Neural cell (in vitro differentiated cells): Measurements from ENCODE around the gene SUFU. TPM values are rescaled to one million over a fixed set of nuclear protein-coding genes. Genes with fewer than 3 reads are reported as not detected.

Source experiments
- H2AFZ ChIP-seq: fragments of 200-600, 300-800 bp; sonication (generic), shearing (Covaris generic); 2 replicates; pipeline ENCODE4 v1.6.0; 2014; ENCODE audit warnings: low read depth, mild to moderate bottlenecking, antibody characterized with exemption, low read length, moderate library complexity
- H3F3A ChIP-seq: fragments of 200-600 bp; shearing (Covaris generic); 2 replicates; pipeline ENCODE4 v1.6.1; 2016; ENCODE audit warnings: mild to moderate bottlenecking, moderate library complexity, mixed read lengths, antibody characterized with exemption, low read length; ENCODE audit not compliant: insufficient read depth, poor library complexity, severe bottlenecking
- H3K27ac ChIP-seq: fragments of 200-600, 300-800 bp; sonication (generic), shearing (Covaris generic); 2 replicates; pipeline ENCODE4 v1.5.1; 2014; ENCODE audit warnings: mild to moderate bottlenecking, low read length, moderate library complexity
- H3K27me3 ChIP-seq: fragments of 300-800, 200-600 bp; sonication (generic), shearing (Covaris generic); 2 replicates; pipeline ENCODE4 v1.6.0; 2014; ENCODE audit warnings: mild to moderate bottlenecking, low read depth, low read length, moderate library complexity; ENCODE audit not compliant: insufficient read depth
- H3K36me3 ChIP-seq: fragments of 300-800, 200-600 bp; sonication (generic), shearing (Covaris generic); 2 replicates; pipeline ENCODE4 v1.5.1; 2014; ENCODE audit warnings: mild to moderate bottlenecking, antibody characterized with exemption, low read length, moderate library complexity; ENCODE audit not compliant: insufficient read depth
- H3K4me2 ChIP-seq: fragments of 300-800, 200-600 bp; sonication (generic), shearing (Covaris generic); 2 replicates; pipeline ENCODE4 v1.6.0; 2014; ENCODE audit warnings: mild to moderate bottlenecking, low read length
- H3K4me3 ChIP-seq: fragments of 300-800, 200-600 bp; sonication (generic), shearing (Covaris generic); 2 replicates; pipeline ENCODE4 v1.5.1; 2014; ENCODE audit warnings: mild to moderate bottlenecking, low read length, moderate library complexity
- H3K79me2 ChIP-seq: fragments of 200-600 bp; shearing (Covaris generic); replicated peaks from 2 replicates; pipeline ENCODE4 v1.6.0; 2014; ENCODE audit warnings: mild to moderate bottlenecking, low read length, moderate library complexity; ENCODE audit not compliant: insufficient read depth
- H3K9ac ChIP-seq: fragments of 300-800, 200-600 bp; sonication (generic), shearing (Covaris generic); 2 replicates; pipeline ENCODE4 v1.6.1; 2016; ENCODE audit warnings: mild to moderate bottlenecking, low read length, mixed read lengths
- H3K9me2 ChIP-seq: fragments of 200-600 bp; shearing (Covaris generic); 2 replicates; pipeline ENCODE4 v1.6.1; 2016; ENCODE audit warnings: mild to moderate bottlenecking, low read length, mixed read lengths; ENCODE audit not compliant: insufficient read depth
- H3K9me3 ChIP-seq: fragments of 200-600, 300-800 bp; sonication (generic), shearing (Covaris generic); 2 replicates; pipeline ENCODE4 v1.6.1; 2016; ENCODE audit warnings: mild to moderate bottlenecking, mixed run types, low read length, moderate library complexity, mixed read lengths
- H4K20me1 ChIP-seq: fragments of 200-600 bp; shearing (Covaris generic); 2 replicates; pipeline ENCODE4 v1.6.1; 2016; ENCODE audit warnings: mild to moderate bottlenecking, mixed run types; ENCODE audit not compliant: insufficient read depth
- EP300 ChIP-seq: fragments of 450-650 bp; conservative IDR thresholded peaks from 2 replicates; pipeline ENCODE4 v1.6.1; 2014; ENCODE audit warnings: antibody characterized with exemption, mild to moderate bottlenecking, moderate library complexity; ENCODE audit not compliant: poor library complexity, severe bottlenecking
- EZH2 ChIP-seq: fragments of 200-600, 300-800 bp; shearing (Covaris generic), sonication (generic); IDR thresholded peaks from 2 replicates; pipeline ENCODE4 v1.6.1; 2014; ENCODE audit warnings: antibody characterized with exemption, low read length, borderline replicate concordance, mild to moderate bottlenecking; ENCODE audit not compliant: insufficient read depth, poor library complexity, severe bottlenecking
- MXI1 ChIP-seq: fragments of 450-650 bp; conservative IDR thresholded peaks from 2 replicates; pipeline ENCODE4 v1.6.1; 2014; ENCODE audit warnings: antibody characterized with exemption, mild to moderate bottlenecking; ENCODE audit not compliant: poor library complexity, severe bottlenecking
- POLR2AphosphoS5 ChIP-seq: IDR thresholded peaks from 2 replicates; pipeline ENCODE4 v1.6.1; 2012
- RAD21 ChIP-seq: fragments of 450-650 bp; conservative IDR thresholded peaks from 2 replicates; pipeline ENCODE4 v1.6.1; 2014; ENCODE audit warnings: antibody characterized with exemption, mild to moderate bottlenecking, moderate library complexity
- SMC3 ChIP-seq: fragments of 450-650 bp; conservative IDR thresholded peaks from 2 replicates; pipeline ENCODE4 v1.6.1; 2014; ENCODE audit warnings: antibody characterized with exemption, mild to moderate bottlenecking, moderate library complexity; ENCODE audit not compliant: poor library complexity
- TAF1 ChIP-seq: IDR thresholded peaks from 2 replicates; pipeline ENCODE4 v1.6.1; 2012; ENCODE audit warnings: low read depth
- polyA plus RNA-seq: library from polyadenylated mRNA; depleted of rRNA; stranded (reverse); fragments of >200 nt; gene quantifications from 2 replicates; pipeline ENCODE4 v1.2.3, GENCODE V29; 2014
- TF ChIP-seq, protein P1 (sequence below): fragments of 450-650 bp; IDR thresholded peaks from 2 replicates; pipeline ENCODE4 v1.5.1; 2014; ENCODE audit warnings: antibody characterized with exemption, mild to moderate bottlenecking, moderate library complexity; ENCODE audit not compliant: poor library complexity, severe bottlenecking
- TF ChIP-seq, protein P2 (sequence below): IDR thresholded peaks from 2 replicates; pipeline ENCODE4 v1.6.1; 2012; ENCODE audit warnings: borderline replicate concordance

Gene SUFU
- polyA plus RNA-seq, 1 donor from 2014 or later = 4.8 TPM

DNA sequence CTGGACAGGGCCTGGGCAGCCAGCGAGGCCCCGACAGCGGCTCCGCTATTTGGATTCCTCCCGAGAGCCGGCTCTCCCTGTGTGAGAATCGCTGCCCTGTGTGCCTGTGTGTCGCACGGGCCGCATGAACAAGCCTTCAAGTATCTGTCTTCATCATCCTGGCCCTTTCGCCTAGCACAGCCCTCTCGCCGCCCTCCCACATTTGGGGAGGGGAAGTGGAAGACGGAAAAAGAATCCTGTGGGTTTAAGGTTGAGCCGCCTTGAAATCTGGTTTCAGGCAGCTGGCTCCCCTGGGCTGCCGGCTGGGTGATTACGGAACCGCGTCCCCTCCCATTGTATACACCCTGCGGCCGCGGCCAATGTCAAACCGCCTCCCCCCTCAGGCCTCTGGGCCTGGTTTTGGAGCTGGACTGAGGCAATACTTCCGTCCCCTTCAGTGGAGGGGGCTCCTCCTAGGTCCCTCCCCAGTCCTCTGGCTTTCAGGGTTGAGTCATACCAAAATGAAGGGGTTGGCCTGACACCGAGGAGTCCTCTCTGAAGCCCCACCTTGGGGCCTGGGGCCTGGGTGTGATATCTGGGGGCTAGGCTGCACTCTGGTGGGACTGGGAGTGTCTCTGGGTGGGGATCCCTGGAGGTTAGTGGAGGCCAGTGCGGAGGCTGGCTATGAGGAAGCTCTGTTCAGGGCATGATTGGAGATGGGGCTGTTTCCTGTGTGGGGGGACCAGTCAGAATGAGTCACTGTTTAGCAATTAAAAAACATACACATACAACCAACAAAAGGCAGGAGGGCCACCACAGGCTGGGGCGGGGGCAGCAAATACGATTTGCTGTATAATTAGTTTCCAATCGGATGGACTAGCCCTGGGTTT, 142.2 kb downstream of the SUFU start:
- peak overlapping the region; percentile 99 for H3K9ac ChIP-seq
- peaks cover 16% of the 10 kb centered on the region for H4K20me1 ChIP-seq
- H2AFZ ChIP-seq = no peak overlapping the region
- peak overlapping the region; percentile 97 for H3K4me3 ChIP-seq
- H3F3A ChIP-seq = no peaks in the 10 kb centered on the region
- no peaks in the 10 kb centered on the region for H3K9me2 ChIP-seq
- no peaks in the 10 kb centered on the region for H3K36me3 ChIP-seq
- TF ChIP-seq POLR2AphosphoS5 = peak; percentile 37
- TF ChIP-seq, protein P1, sequence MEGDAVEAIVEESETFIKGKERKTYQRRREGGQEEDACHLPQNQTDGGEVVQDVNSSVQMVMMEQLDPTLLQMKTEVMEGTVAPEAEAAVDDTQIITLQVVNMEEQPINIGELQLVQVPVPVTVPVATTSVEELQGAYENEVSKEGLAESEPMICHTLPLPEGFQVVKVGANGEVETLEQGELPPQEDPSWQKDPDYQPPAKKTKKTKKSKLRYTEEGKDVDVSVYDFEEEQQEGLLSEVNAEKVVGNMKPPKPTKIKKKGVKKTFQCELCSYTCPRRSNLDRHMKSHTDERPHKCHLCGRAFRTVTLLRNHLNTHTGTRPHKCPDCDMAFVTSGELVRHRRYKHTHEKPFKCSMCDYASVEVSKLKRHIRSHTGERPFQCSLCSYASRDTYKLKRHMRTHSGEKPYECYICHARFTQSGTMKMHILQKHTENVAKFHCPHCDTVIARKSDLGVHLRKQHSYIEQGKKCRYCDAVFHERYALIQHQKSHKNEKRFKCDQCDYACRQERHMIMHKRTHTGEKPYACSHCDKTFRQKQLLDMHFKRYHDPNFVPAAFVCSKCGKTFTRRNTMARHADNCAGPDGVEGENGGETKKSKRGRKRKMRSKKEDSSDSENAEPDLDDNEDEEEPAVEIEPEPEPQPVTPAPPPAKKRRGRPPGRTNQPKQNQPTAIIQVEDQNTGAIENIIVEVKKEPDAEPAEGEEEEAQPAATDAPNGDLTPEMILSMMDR = no peak
- no peak for TF ChIP-seq MXI1
- TF ChIP-seq, protein P2, sequence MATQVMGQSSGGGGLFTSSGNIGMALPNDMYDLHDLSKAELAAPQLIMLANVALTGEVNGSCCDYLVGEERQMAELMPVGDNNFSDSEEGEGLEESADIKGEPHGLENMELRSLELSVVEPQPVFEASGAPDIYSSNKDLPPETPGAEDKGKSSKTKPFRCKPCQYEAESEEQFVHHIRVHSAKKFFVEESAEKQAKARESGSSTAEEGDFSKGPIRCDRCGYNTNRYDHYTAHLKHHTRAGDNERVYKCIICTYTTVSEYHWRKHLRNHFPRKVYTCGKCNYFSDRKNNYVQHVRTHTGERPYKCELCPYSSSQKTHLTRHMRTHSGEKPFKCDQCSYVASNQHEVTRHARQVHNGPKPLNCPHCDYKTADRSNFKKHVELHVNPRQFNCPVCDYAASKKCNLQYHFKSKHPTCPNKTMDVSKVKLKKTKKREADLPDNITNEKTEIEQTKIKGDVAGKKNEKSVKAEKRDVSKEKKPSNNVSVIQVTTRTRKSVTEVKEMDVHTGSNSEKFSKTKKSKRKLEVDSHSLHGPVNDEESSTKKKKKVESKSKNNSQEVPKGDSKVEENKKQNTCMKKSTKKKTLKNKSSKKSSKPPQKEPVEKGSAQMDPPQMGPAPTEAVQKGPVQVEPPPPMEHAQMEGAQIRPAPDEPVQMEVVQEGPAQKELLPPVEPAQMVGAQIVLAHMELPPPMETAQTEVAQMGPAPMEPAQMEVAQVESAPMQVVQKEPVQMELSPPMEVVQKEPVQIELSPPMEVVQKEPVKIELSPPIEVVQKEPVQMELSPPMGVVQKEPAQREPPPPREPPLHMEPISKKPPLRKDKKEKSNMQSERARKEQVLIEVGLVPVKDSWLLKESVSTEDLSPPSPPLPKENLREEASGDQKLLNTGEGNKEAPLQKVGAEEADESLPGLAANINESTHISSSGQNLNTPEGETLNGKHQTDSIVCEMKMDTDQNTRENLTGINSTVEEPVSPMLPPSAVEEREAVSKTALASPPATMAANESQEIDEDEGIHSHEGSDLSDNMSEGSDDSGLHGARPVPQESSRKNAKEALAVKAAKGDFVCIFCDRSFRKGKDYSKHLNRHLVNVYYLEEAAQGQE = peak; percentile 50
- TF ChIP-seq RAD21 = no peak
- TF ChIP-seq TAF1 = peak; percentile 82
- no peaks in the 10 kb centered on the region for H3K27me3 ChIP-seq
- H3K9me3 ChIP-seq = no peaks in the 10 kb centered on the region
- H3K4me2 ChIP-seq = peak overlapping the region; percentile 93
- peak overlapping the region; percentile 81 for H3K27ac ChIP-seq
- H3K79me2 ChIP-seq = peaks cover 78% of the 10 kb centered on the region

DNA sequence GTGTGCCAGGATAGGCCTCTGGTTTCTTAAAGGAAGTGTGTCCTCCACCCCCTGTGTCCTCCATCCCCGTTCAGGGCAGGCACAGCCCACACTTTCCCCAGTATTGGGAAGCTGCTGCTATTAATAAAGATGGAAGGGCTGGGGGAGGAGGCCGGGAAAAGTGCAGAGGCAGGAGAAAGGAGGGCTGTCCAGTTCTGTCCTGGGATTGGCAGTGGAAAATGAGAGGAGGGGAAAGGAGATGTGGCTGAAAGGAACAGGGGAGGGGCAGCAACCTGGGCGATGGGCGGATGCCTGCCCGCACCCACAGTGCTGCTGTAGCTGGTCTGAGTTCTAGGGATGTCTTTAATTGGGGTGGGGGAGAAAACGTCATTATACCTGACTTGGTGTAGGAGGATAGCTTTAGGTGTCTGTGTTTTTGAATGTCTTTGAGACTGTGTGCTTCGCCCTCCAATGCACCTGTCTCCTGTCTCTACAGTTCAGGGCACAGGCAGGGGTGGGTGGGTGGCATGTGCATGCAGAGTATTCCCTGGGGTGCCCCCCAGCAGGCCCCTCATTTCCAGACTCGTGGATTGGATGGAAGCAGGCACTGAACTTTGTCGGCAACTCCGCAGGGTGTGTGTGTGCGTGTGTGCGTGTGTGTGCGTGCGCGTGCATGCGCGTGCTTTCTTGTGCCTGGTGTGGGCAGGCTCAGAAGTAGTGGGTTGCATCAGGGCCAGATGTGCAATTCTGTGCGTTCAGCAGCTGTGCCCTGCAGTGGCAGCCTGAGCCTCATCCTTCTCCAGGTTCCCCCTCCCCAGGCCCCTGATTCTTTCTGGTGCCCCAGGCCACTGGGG, 143.1 kb downstream of the SUFU start:
- H2AFZ ChIP-seq = no peak overlapping the region
- TF ChIP-seq EP300 = no peak
- TF ChIP-seq, protein P2 = no peak
- no peak for TF ChIP-seq POLR2AphosphoS5
- TF ChIP-seq, protein P1 = no peak
- TF ChIP-seq EZH2 = no peak
- no peak for TF ChIP-seq TAF1
- no peak for TF ChIP-seq RAD21
- TF ChIP-seq SMC3 = no peak
- TF ChIP-seq MXI1 = no peak
- H3K27ac ChIP-seq = peak overlapping the region; percentile 81
- no peaks in the 10 kb centered on the region for H3K27me3 ChIP-seq
- H3F3A ChIP-seq = no peaks in the 10 kb centered on the region
- H3K9me2 ChIP-seq = no peaks in the 10 kb centered on the region
- H3K9me3 ChIP-seq = no peaks in the 10 kb centered on the region
- peak overlapping the region; percentile 97 for H3K4me3 ChIP-seq
- peaks cover 87% of the 10 kb centered on the region for H3K79me2 ChIP-seq
- peak overlapping the region; percentile 99 for H3K9ac ChIP-seq
- peaks cover 18% of the 10 kb centered on the region for H4K20me1 ChIP-seq
- no peaks in the 10 kb centered on the region for H3K36me3 ChIP-seq
- peak overlapping the region; percentile 93 for H3K4me2 ChIP-seq
